ENCODE data around the gene RIPK3. TPM values are rescaled to one million over a fixed set of nuclear protein-coding genes. Genes with fewer than 3 reads are reported as not detected.

The RIPK3 gene
- total RNA-seq, 1 experiment from 2014 or later, result 0.35 TPM

- Histone ChIP-seq H3K4me1 (ENCODE audit: insufficient read depth, low read length) (peaks cover 3% of the 10 kb centered on the region), H3K23ac (ENCODE audit: insufficient read length, low read depth, low read length) (no peak overlapping the region), H4K91ac (ENCODE audit: insufficient read length, low read depth, low read length) (no peak overlapping the region), H3K9ac (ENCODE audit: extremely low read depth, insufficient read length, low read length) (no peak overlapping the region), H2BK120ac (ENCODE audit: low read depth, low read length, poor library complexity, severe bottlenecking) (no peak overlapping the region), H2AFZ (ENCODE audit: low read length) (no peak overlapping the region), H3K23me2 (ENCODE audit: insufficient read length, low read depth, low read length, poor library complexity, severe bottlenecking) (no peaks in the 10 kb centered on the region), H3K18ac (ENCODE audit: insufficient read length, low read depth, low read length) (no peak overlapping the region), H3K27ac (ENCODE audit: insufficient read length, low read depth, low read length) (no peak overlapping the region), H2BK5ac (ENCODE audit: insufficient read length, low read length) (no peak overlapping the region), H2AK5ac (ENCODE audit: insufficient read length, low read length) (no peak overlapping the region), H3K79me2 (ENCODE audit: insufficient read depth, low read length) (no peaks in the 10 kb centered on the region), H3K27me3 (ENCODE audit: insufficient read depth, low read length) (no peaks in the 10 kb centered on the region), H3K4ac (ENCODE audit: low read depth, low read length) (no peak overlapping the region), H3K79me1 (ENCODE audit: insufficient read depth, low read depth, low read length, poor library complexity, severe bottlenecking) (no peaks in the 10 kb centered on the region), H4K8ac (replicated peaks; ENCODE audit: insufficient read length, low read depth, low read length) (no peak overlapping the region), H4K20me1 (ENCODE audit: control insufficient read depth, insufficient read depth, insufficient read length) (no peaks in the 10 kb centered on the region), H2BK20ac (ENCODE audit: low read depth, low read length, poor library complexity, severe bottlenecking) (no peak overlapping the region), H2BK15ac (ENCODE audit: low read depth, low read length) (no peak overlapping the region), H3K56ac (ENCODE audit: insufficient read length, low read depth, low read length) (no peak overlapping the region), H3K4me2 (ENCODE audit: insufficient read depth, insufficient read length, low read length) (peak overlapping the region; percentile 15), H3K14ac (ENCODE audit: insufficient read depth, low read length) (no peak overlapping the region), H3T11ph (ENCODE audit: low read length) (no peak overlapping the region), H4K5ac (ENCODE audit: insufficient read length, low read depth, low read length) (no peak overlapping the region), H2BK12ac (ENCODE audit: insufficient read length, low read depth, low read length) (no peak overlapping the region), H3K9me3 (ENCODE audit: control insufficient read depth, low read depth, low read length) (no peaks in the 10 kb centered on the region)
- no CpG with 5 or more reads among the region's 7 CpGs for WGBS (ENCODE audit: extremely low coverage, insufficient read length, low lambda C conversion rate)
- Mint-ChIP-seq H3K4me3 (peak overlapping the region; percentile 62 to 79; a peak in 4 of 5 replicates), H3K27me3 (ENCODE audit: low read depth) (no peaks in the 10 kb centered on the region; the same call in 1 of the 2 replicates), H3K36me3 (ENCODE audit: insufficient read depth in 1 of 3, low read depth in 3 of 3) (peaks cover 10 to 32% (median 21%) of the 10 kb centered on the region in 3 experiments), H3K27ac (peak overlapping the region in 2 of 3 experiments; percentile 25 to 84; a peak in 3 of 7 replicates), H3K4me1 (peaks cover 37 to 46% of the 10 kb centered on the region in 2 experiments), H3K9me3 (no peaks in the 10 kb centered on the region)
- TF ChIP-seq CTCF (conservative IDR thresholded peaks at IDR 0.05), result no peak
- DNase-seq, result no peak
These were observed 37.3 kb upstream of the RIPK3 start for GRCh38 chr14:24377126-24377525.
